Smooth muscle cell (in vitro differentiated cells): ENCODE measurements around the gene ERMN. TPM values are rescaled to one million over a fixed set of nuclear protein-coding genes. Genes with fewer than 3 reads are reported as not detected.

Experiments used
- DNase-seq: peaks from one replicate; lab custom pipeline; 2025; ENCODE audit not compliant: unreplicated experiment; lab: John Stamatoyannopoulos, UW
- H2AFZ ChIP-seq: fragments of 200-600 bp; sonication (generic); 2 replicates; pipeline ENCODE4 v1.6.0; 2016; ENCODE audit warnings: antibody characterized with exemption, low read depth, mild to moderate bottlenecking
- H3F3A ChIP-seq: fragments of 200-600 bp; sonication (generic); 2 replicates; pipeline ENCODE4 v1.6.0; 2017; ENCODE audit warnings: antibody characterized with exemption, low read depth
- H3K27ac ChIP-seq: fragments of 200-600 bp; sonication (generic); 2 replicates; pipeline ENCODE4 v1.5.1; 2016; ENCODE audit warnings: low read depth, mild to moderate bottlenecking
- H3K27me3 ChIP-seq: fragments of 200-600 bp; sonication (generic); 2 replicates; pipeline ENCODE4 v1.6.1; 2016; ENCODE audit warnings: low read depth, mild to moderate bottlenecking
- H3K36me3 ChIP-seq: fragments of 200-600 bp; sonication (generic); 2 replicates; pipeline ENCODE4 v1.5.1; 2016; ENCODE audit warnings: low read depth
- H3K4me1 ChIP-seq: fragments of 200-600 bp; sonication (generic); 2 replicates; pipeline ENCODE4 v1.5.1; 2016; ENCODE audit warnings: low read depth
- H3K4me2 ChIP-seq: fragments of 200-600 bp; sonication (generic); 2 replicates; pipeline ENCODE4 v1.6.0; 2016; ENCODE audit warnings: mild to moderate bottlenecking
- H3K4me3 ChIP-seq: fragments of 200-600 bp; sonication (generic); 2 replicates; pipeline ENCODE4 v1.5.1; 2016; ENCODE audit warnings: mild to moderate bottlenecking
- H3K79me2 ChIP-seq: fragments of 200-600 bp; sonication (generic); 2 replicates; pipeline ENCODE4 v1.6.0; 2016; ENCODE audit warnings: low read depth, mild to moderate bottlenecking
- H3K9ac ChIP-seq: fragments of 200-600 bp; sonication (generic); 2 replicates; pipeline ENCODE4 v1.6.0; 2016; ENCODE audit warnings: low read depth
- H3K9me3 ChIP-seq: fragments of 200-600 bp; sonication (generic); replicated peaks from 2 replicates; pipeline ENCODE4 v1.5.1; 2016; ENCODE audit warnings: low read depth
- H4K20me1 ChIP-seq: fragments of 200-600 bp; sonication (generic); 2 replicates; pipeline ENCODE4 v1.6.0; 2016; ENCODE audit warnings: low read depth
- WGBS: methylation state at CpG from one replicate; pipeline ENCODE4 v1.1.7; 2016; ENCODE audit warnings: low lambda C conversion rate; 5-methylcytosine and 5-hydroxymethylcytosine counted together
- polyA plus RNA-seq: library from polyadenylated mRNA; unstranded; fragments of >200 nt; fragmentation: Nextera tagmentation; extraction: Ambion mirVana; gene quantifications from 2 replicates; pipeline ENCODE4 v1.2.1, GENCODE V29; 2016
- total RNA-seq: library from RNA; depleted of rRNA; stranded (reverse); fragments of >200 nt; gene quantifications from 2 replicates; pipeline ENCODE4 v1.2.3, GENCODE V29; 2014
- TF ChIP-seq, protein P1 (sequence below): fragments of 200-600 bp; sonication (generic); IDR thresholded peaks from 2 replicates; pipeline ENCODE4 v1.5.1; 2017; ENCODE audit warnings: borderline replicate concordance, mild to moderate bottlenecking, antibody characterized with exemption; ENCODE audit not compliant: insufficient read depth, poor library complexity, severe bottlenecking

The ERMN gene
- total and polyA plus RNA-seq, 2 experiments from 2014 or later, result not detected

DNA sequence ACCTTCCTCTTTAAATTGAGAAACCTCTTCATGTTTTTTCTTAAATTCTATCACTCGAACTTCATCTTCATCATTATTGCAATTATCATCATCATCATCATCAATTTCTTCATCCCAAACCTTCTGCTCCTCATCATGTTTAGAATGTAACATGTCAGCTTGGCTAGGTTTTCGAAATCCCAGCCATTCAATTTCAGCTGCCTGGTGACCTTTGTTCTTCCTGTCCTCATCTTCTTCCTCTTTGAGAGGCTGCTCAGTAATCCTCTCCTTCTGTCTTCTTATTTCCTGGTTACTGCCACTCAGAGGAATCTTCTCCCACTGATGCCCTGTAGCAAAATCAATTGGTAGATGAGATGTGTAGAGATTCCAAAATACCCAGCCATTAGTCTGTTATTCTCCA, 4.2 kb downstream of the ERMN start:
- 85% methylated on average over 2 of the region's 2 CpGs for WGBS
- H3K79me2 ChIP-seq, result no peaks in the 10 kb centered on the region

DNA sequence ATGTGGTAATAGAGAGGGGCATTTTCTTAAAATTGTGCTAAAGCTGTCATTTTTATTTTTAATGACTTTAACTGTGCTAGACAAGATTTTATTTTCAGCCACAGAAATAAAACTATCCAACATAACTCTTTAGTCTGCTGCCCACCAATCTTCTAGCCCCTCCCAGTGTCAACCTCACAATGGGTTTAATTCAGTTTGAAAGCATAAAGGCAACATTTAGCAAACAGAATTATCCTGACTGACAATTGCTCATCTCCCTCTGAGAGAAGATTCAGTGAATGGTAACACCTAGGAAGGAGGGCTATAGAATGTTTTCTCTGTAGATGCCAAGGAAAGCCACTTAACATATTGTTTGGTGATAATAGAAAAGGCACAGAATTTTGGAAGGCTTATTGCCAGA, 5.2 kb downstream of the ERMN start:
- no peak overlapping the region for H2AFZ ChIP-seq
- no peak for DNase-seq
- TF ChIP-seq, protein P1, sequence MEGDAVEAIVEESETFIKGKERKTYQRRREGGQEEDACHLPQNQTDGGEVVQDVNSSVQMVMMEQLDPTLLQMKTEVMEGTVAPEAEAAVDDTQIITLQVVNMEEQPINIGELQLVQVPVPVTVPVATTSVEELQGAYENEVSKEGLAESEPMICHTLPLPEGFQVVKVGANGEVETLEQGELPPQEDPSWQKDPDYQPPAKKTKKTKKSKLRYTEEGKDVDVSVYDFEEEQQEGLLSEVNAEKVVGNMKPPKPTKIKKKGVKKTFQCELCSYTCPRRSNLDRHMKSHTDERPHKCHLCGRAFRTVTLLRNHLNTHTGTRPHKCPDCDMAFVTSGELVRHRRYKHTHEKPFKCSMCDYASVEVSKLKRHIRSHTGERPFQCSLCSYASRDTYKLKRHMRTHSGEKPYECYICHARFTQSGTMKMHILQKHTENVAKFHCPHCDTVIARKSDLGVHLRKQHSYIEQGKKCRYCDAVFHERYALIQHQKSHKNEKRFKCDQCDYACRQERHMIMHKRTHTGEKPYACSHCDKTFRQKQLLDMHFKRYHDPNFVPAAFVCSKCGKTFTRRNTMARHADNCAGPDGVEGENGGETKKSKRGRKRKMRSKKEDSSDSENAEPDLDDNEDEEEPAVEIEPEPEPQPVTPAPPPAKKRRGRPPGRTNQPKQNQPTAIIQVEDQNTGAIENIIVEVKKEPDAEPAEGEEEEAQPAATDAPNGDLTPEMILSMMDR, result no peak
- H4K20me1 ChIP-seq, result no peaks in the 10 kb centered on the region
- H3K4me2 ChIP-seq, result no peak overlapping the region
- H3K4me1 ChIP-seq, result peaks cover 37% of the 10 kb centered on the region
- no peak overlapping the region for H3K27ac ChIP-seq
- H3K27me3 ChIP-seq, result peaks cover 10% of the 10 kb centered on the region
- H3F3A ChIP-seq, result no peaks in the 10 kb centered on the region
- no peak overlapping the region for H3K9ac ChIP-seq
- no peaks in the 10 kb centered on the region for H3K79me2 ChIP-seq
- H3K9me3 ChIP-seq, result no peaks in the 10 kb centered on the region
- H3K36me3 ChIP-seq, result no peaks in the 10 kb centered on the region
- no peak overlapping the region for H3K4me3 ChIP-seq

More for the DNA sequence above, 4.2 kb downstream of the ERMN start:
- no peak overlapping the region for H2AFZ ChIP-seq
- H3K4me2 ChIP-seq, result no peak overlapping the region
- H3K36me3 ChIP-seq, result no peaks in the 10 kb centered on the region
- H3K4me1 ChIP-seq, result peaks cover 44% of the 10 kb centered on the region
- no peaks in the 10 kb centered on the region for H3F3A ChIP-seq
- H3K9me3 ChIP-seq, result no peaks in the 10 kb centered on the region
- H3K9ac ChIP-seq, result no peak overlapping the region
- no peak overlapping the region for H3K27ac ChIP-seq
- DNase-seq, result no peak
- no peaks in the 10 kb centered on the region for H4K20me1 ChIP-seq
- TF ChIP-seq, protein P1, result no peak
- peaks cover 10% of the 10 kb centered on the region for H3K27me3 ChIP-seq
- H3K4me3 ChIP-seq, result no peak overlapping the region

DNA sequence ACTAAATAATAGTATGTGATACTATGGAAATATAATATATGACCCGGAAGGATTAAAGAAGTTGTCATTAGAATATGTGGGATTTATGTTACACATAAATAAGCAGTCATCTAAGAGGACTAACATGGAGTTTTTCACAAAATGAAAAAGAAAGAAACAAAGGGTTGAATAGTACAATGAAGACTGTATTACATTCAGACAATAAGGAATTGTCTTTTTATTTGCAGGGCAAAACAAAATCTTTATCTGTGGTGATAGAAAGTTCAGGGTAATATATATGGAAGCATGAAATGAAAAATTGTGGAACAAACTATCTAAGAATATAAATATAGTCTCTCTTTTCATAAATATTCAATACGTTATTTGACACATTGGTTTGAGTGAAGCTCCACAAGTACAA, 5.8 kb downstream of the ERMN start:
- 92% methylated on average over 2 of the region's 2 CpGs for WGBS
- Histone ChIP-seq H3K27ac (no peak overlapping the region), H3K4me1 (peaks cover 31% of the 10 kb centered on the region)

DNA sequence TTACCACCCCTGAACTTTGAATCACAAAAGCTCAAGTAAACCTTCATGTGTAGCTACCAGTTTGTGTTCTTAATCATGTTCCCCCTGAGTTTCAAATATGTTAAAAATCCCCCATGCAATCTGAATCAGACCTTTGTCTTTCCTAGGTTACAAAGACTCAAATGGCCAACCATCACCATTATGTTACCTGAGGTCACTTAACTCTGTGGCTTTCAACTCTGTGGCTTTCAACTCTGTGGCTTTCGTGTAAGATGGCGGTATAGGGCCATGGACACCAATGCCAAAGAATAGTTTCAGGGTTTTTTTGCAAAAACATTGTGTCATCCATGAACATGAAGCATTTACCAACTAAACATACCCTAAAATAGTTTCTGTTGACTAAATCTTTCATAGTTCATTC, 6.7 kb downstream of the ERMN start:
- Histone ChIP-seq H3K27me3 (peaks cover 10% of the 10 kb centered on the region), H3K4me2 (no peak overlapping the region), H4K20me1 (no peaks in the 10 kb centered on the region), H3K9ac (no peak overlapping the region), H3K4me1 (peaks cover 23% of the 10 kb centered on the region), H3K27ac (no peak overlapping the region), H3K79me2 (no peaks in the 10 kb centered on the region), H3K36me3 (no peaks in the 10 kb centered on the region), H3F3A (no peaks in the 10 kb centered on the region), H2AFZ (no peak overlapping the region), H3K4me3 (no peak overlapping the region), H3K9me3 (no peaks in the 10 kb centered on the region)
- 97% methylated on average over 2 of the region's 2 CpGs for WGBS
- DNase-seq, result no peak
- TF ChIP-seq, protein P1, result no peak

More for the DNA sequence above, 5.8 kb downstream of the ERMN start:
- Histone ChIP-seq H4K20me1 (no peaks in the 10 kb centered on the region), H3K9ac (no peak overlapping the region), H3K36me3 (no peaks in the 10 kb centered on the region), H3K27me3 (peaks cover 10% of the 10 kb centered on the region), H3K4me3 (no peak overlapping the region), H3K9me3 (no peaks in the 10 kb centered on the region), H3K4me2 (no peak overlapping the region), H2AFZ (no peak overlapping the region), H3K79me2 (no peaks in the 10 kb centered on the region), H3F3A (no peaks in the 10 kb centered on the region)
- DNase-seq, result no peak
- TF ChIP-seq, protein P1, result no peak
